ENCODE data around the gene PHKB.

DNA sequence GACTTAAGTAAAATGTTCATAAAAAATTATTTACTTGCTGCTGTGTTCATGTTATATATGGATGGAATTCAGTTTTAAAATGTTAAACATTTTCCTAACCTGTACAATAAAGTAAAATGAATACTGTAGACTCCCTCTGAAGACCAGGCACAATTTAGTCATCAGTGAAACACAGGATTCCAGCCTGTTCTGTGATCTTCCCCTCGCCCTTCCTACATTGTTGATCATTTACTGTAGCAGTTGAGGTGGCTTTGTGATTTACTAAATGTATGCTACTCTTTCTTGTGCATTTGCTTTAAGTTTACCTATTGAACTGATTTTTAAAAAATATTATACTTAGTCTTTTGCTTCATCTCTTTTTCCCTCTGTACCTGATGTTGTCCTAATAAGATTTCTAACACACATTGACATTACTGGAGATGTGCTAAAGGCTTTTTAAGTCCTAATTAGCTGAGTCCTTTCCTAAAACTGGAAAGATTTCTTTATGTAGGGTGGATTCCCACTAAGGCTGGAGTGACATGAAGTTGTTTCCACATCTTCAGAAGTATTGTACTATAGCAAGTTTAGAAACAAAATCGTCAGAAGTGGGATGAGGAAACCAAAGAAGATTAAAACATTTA, 38.1 kb downstream of the PHKB start:
- TF ChIP-seq POLR2A (IDR thresholded peaks at IDR 0.05; ENCODE audit: low read depth, low read length): no peak
- no peak for TF ChIP-seq TAF1 (IDR thresholded peaks at IDR 0.05; ENCODE audit: borderline replicate concordance, low read depth, low read length)
- no peak for TF ChIP-seq POLR2AphosphoS5 (IDR thresholded peaks at IDR 0.05; ENCODE audit: low read depth, low read length)

Data from GM12892 (cell line).